Measurements from ENCODE around the gene CCM2L.

GRCh38 chr20:32040142-32040953 lies 30.1 kb downstream of the CCM2L start:
- TF ChIP-seq CTCF (IDR thresholded peaks at IDR 0.05; ENCODE audit: insufficient read depth, low read length, poor library complexity, severe bottlenecking) (no peak), EZH2phosphoT487 (conservative IDR thresholded peaks at IDR 0.05; ENCODE audit: low read length) (no peak)
